ENCODE measurements around the gene DAPK2. TPM values are rescaled to one million over a fixed set of nuclear protein-coding genes. Genes with fewer than 3 reads are reported as not detected.

The DAPK2 gene
- total RNA-seq, 1 donor from 2014 or later: 2.6 TPM

GRCh38 chr15:63973212-63974009, 72.9 kb downstream of the DAPK2 start:
- TF ChIP-seq, protein P1, sequence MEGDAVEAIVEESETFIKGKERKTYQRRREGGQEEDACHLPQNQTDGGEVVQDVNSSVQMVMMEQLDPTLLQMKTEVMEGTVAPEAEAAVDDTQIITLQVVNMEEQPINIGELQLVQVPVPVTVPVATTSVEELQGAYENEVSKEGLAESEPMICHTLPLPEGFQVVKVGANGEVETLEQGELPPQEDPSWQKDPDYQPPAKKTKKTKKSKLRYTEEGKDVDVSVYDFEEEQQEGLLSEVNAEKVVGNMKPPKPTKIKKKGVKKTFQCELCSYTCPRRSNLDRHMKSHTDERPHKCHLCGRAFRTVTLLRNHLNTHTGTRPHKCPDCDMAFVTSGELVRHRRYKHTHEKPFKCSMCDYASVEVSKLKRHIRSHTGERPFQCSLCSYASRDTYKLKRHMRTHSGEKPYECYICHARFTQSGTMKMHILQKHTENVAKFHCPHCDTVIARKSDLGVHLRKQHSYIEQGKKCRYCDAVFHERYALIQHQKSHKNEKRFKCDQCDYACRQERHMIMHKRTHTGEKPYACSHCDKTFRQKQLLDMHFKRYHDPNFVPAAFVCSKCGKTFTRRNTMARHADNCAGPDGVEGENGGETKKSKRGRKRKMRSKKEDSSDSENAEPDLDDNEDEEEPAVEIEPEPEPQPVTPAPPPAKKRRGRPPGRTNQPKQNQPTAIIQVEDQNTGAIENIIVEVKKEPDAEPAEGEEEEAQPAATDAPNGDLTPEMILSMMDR (IDR thresholded peaks at IDR 0.05; ENCODE audit: unreplicated experiment): no peak

DNA sequence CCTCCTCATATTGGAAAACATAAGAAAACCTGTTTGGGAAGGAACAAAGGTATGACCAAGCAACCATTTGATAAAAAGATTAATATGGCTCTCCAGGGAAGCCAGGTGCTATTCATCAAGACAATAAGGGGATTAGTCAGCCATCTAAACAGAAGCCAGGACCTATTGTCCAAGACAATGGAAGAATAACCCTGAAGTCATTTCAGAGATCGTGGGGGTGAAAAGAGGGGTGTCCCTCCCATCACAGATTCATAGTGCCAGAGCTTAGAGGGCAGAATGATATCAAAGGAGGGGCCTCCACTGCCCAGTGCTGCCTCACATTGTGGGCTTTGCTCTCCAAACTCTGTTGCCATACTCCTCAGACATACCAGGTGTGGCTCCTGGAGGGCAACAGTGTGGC, 73.5 kb downstream of the DAPK2 start:
- Mint-ChIP-seq H3K27ac (no peak overlapping the region), H3K9me3 (peaks cover 7% of the 10 kb centered on the region), H3K36me3 (no peaks in the 10 kb centered on the region), H3K4me1 (peaks cover 9% of the 10 kb centered on the region), H3K27me3 (ENCODE audit: low read depth) (no peaks in the 10 kb centered on the region), H3K4me3 (no peak overlapping the region)
- no peak for DNase-seq (ENCODE audit: low spot score in 2 of 2, unreplicated experiment in 2 of 2)
- TF ChIP-seq, protein P1 (IDR thresholded peaks at IDR 0.05; ENCODE audit: unreplicated experiment): no peak

More at GRCh38 chr15:63973212-63974009, 72.9 kb downstream of the DAPK2 start:
- Mint-ChIP-seq H3K9me3 (peaks cover 7% of the 10 kb centered on the region), H3K27me3 (ENCODE audit: low read depth) (no peaks in the 10 kb centered on the region), H3K27ac (no peak overlapping the region), H3K4me1 (peaks cover 9% of the 10 kb centered on the region), H3K36me3 (no peaks in the 10 kb centered on the region), H3K4me3 (no peak overlapping the region)
- DNase-seq (ENCODE audit: low spot score in 2 of 2, unreplicated experiment in 2 of 2): no peak

GRCh38 chr15:63971904-63972303, 74.4 kb downstream of the DAPK2 start:
- Mint-ChIP-seq H3K4me3 (no peak overlapping the region), H3K27ac (no peak overlapping the region), H3K4me1 (peaks cover 9% of the 10 kb centered on the region), H3K27me3 (ENCODE audit: low read depth) (no peaks in the 10 kb centered on the region), H3K9me3 (peaks cover 7% of the 10 kb centered on the region), H3K36me3 (no peaks in the 10 kb centered on the region)
- TF ChIP-seq, protein P1 (IDR thresholded peaks at IDR 0.05; ENCODE audit: unreplicated experiment): no peak
- DNase-seq (ENCODE audit: low spot score in 2 of 2, unreplicated experiment in 2 of 2): no peak

- no peak overlapping the region for H3K27ac Mint-ChIP-seq
Measured at GRCh38 chr15:63971427-63971805, 74.9 kb downstream of the DAPK2 start.

GRCh38 chr15:63970621-63971426, 75.5 kb downstream of the DAPK2 start:
- Mint-ChIP-seq H3K27me3 (ENCODE audit: low read depth) (no peaks in the 10 kb centered on the region), H3K4me3 (no peak overlapping the region), H3K4me1 (peaks cover 9% of the 10 kb centered on the region), H3K9me3 (peaks cover 4% of the 10 kb centered on the region), H3K27ac (no peak overlapping the region), H3K36me3 (no peaks in the 10 kb centered on the region)
- TF ChIP-seq, protein P1 (IDR thresholded peaks at IDR 0.05; ENCODE audit: unreplicated experiment): no peak
- DNase-seq (ENCODE audit: low spot score in 2 of 2, unreplicated experiment in 2 of 2): no peak

More at GRCh38 chr15:63971427-63971805, 74.9 kb downstream of the DAPK2 start:
- no peaks in the 10 kb centered on the region for H3K27me3 Mint-ChIP-seq (ENCODE audit: low read depth)
- no peak for DNase-seq (ENCODE audit: low spot score in 2 of 2, unreplicated experiment in 2 of 2)
- no peak overlapping the region for H3K4me3 Mint-ChIP-seq
- TF ChIP-seq, protein P1 (IDR thresholded peaks at IDR 0.05; ENCODE audit: unreplicated experiment): no peak
- H3K4me1 Mint-ChIP-seq: peaks cover 9% of the 10 kb centered on the region
- H3K9me3 Mint-ChIP-seq: peaks cover 4% of the 10 kb centered on the region
- no peaks in the 10 kb centered on the region for H3K36me3 Mint-ChIP-seq
